Esophagus mucosa (tissue), 1 donor: ENCODE data around the gene CD6. TPM values are rescaled to one million over a fixed set of nuclear protein-coding genes. Genes with fewer than 3 reads are reported as not detected.

Experiments
- ATAC-seq: fragments of 200-7000 bp; cut with Tn5 transposase; one replicate; pipeline ENCODE4 v1.9.1; 2020
- total RNA-seq: library from RNA; stranded (reverse); gene quantifications from one replicate; pipeline ENCODE4 v1.2.4, GENCODE V29; 2023
- donor health status: DM: yes; HTN: yes; CAD: no.

Gene CD6
- 0.80 TPM for total RNA-seq

DNA sequence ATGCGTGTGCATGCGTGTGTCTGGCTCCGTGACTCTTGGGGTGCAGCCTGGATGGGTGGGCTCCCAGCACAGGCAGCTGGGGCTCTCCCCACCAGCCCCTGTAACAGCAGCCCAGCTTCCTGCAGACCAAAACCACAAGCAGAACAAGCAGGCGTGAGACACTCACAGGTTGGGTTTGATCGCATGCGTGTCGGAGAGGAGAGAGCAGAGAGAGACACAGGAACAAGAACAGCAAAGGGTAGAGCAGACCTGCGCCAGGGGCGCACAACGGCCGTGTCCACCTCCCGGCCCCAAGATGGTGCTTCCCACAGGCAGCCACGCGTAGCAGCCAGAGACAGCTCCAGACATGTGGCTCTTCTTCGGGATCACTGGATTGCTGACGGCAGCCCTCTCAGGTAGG is at the start of gene CD6:
CD6 (plus strand) TSS at position 161 of the 400 bp plus-strand sequence; CDS start at position 347, 186 bp downstream.
- no peak for ATAC-seq

DNA sequence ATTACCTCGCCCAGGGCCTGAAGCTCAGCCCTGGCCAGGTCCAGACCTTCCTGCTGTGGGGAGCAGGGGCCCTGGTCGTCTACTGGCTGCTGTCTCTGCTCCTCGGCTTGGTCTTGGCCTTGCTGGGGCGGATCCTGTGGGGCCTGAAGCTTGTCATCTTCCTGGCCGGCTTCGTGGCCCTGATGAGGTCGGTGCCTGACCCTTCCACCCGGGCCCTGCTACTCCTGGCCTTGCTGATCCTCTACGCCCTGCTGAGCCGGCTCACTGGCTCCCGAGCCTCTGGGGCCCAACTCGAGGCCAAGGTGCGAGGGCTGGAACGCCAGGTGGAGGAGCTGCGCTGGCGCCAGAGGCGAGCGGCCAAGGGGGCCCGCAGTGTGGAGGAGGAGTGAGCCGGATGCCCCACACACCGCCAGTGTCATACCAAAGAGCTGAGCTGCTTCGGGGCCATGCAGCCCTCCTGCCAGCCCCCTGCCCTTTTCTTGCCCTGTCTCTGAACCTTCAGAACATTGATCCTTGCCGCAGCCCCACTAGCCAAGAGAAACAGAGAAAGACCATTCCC is 49.6 kb upstream of the CD6 start:
- ATAC-seq = no peak

GRCh38 chr11:60922906-60923305 is 48.6 kb upstream of the CD6 start:
- no peak for ATAC-seq

DNA sequence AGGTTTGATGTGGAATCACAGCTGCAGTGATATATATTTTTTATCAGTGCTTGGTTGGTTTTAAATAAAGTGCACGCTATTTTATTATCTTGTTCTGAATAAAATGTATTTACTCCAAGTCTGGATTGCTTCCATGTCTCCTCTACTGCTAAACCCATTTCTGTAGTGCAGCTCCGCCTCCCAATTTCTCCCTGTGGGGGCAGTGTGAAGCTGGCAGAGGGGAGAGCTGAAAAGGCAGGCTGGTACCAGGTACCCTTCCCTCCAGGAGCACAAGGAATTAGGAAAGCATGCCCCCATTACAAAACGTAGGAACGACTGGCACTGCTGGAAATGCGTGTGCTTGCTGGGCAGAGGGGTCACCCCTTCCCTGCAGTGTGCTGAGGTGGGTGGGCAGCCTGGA is 48.2 kb upstream of the CD6 start:
- ATAC-seq = no peak

- ATAC-seq = peak; percentile 1
These were observed 47.7 kb upstream of the CD6 start for GRCh38 chr11:60923800-60924109.

DNA sequence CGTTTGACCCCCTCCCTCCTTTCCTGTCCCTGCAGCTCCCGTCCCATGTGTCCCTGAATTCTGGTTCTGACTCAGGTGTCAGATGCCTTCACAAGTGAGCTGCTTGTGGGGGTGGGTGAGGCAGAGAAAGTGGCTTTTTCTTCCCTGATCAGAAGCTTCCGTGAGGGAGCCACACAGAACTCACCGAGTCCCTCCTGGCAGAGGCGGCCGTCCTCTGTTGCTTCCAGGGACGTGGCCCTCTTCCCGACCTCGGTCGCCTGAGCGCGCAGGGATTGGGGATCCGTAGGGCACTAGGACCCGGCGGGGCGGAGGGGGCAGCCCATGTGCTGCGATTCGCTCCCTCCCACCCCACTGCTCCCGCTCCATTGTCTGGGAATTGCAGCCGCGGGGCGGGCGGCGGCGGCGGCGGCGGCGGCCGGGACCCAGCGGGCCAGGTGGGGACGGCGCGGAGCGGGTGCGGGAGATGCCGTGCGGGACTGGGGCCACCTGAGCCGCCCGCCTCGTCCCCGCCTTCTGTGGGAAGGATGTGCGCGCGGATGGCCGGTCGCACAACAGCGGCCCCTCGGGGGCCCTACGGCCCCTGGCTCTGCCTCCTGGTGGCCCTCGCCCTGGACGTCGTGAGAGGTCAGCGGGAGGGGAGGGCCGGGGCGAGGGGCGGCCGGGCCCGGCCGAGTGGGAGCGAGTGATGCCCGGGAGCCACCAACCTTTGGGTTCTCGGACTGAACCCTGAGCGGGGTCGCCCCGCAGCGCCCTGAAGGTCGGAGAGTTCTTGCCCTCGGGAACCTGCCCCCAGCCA is 47.2 kb upstream of the CD6 start, which contains the start of gene TMEM132A:
TMEM132A (plus strand) TSS at position 351 of the 796 bp plus-strand sequence; CDS start at position 525, 174 bp downstream.
- peak; percentile 62 for ATAC-seq

DNA sequence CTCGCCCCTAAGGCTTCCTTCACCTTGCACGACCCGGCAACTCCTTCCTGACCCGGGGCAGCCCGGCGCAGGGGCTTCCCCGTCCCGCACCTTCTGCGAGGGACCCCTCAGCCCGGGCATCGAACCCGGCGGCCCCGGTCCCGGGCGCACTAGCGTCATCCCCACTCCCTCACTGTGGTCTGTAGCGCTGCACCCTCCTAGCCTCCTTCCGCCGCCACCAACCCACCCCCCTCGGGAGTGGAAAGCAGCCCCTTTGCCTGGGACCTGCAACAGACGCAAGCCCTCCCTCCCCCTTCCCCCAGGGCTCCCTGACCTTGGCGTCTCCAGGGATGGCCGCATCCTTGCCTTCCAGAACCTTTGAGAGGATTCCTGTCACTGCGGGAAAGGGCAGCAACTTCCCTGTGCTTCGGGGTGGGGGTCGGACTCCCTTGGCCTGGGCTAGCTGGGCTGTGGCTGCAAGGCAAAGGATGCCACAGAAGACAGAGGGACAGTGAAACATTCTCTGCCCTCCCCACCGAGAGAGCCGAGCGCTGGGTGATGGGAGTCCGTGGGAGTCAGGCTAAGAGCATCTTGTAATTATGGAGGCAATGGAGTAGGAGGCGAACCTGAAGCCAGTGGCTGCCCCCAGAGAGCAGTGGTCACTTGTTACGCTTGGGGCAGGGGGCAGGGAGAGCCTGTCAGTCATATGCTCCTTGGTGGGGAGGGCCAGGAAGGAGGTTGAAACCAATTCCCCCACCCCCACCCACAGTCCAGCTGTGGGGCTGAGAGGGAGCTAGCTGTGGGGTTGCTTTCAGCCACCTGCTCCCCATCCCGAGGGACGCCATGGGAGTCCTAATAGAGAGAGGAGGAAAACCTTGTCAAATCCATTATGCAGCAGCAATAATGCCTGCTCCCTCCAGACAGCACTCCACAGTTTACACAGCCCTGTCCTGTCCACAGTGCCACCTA is 46.3 kb upstream of the CD6 start:
- peak; percentile 4 for ATAC-seq

- ATAC-seq = peak; percentile 10
These were observed 45.6 kb upstream of the CD6 start for GRCh38 chr11:60925868-60926267.

- ATAC-seq = no peak
These were observed 45.0 kb upstream of the CD6 start for GRCh38 chr11:60926500-60926899.

- no peak for ATAC-seq
These were observed 44.4 kb upstream of the CD6 start for GRCh38 chr11:60927061-60927592.

DNA sequence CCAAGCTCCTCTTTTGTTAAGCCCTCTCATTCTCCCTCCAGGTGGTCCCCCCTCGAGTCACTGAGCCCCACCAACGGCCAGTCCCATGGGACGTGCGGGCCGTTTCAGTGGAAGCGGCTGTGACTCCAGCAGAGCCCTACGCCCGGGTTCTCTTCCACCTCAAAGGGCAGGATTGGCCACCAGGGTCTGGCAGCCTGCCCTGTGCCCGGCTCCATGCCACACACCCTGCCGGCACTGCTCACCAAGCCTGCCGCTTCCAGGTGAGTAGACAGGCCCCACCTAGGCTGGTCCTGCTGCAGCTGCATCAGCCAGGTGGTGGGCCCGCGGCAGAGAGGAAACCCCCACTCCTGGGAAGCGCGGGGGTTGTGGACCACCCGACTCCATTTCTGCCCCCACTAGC is 43.9 kb upstream of the CD6 start:
- peak; percentile 30 for ATAC-seq

DNA sequence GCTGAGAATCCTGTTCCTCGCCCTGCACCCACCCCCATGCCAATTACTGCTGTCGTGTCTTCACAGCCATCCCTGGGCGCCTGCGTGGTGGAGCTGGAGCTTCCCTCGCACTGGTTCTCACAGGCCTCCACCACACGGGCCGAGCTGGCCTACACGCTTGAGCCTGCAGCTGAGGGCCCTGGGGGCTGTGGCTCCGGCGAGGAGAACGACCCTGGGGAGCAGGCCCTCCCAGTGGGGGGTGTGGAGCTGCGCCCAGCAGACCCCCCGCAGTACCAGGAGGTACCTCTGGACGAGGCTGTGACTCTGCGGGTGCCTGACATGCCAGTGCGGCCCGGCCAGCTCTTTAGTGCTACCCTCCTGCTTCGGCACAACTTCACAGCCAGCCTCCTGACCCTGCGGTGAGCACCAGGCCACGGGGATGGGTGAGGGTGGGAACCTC is 42.9 kb upstream of the CD6 start:
- no peak for ATAC-seq

- no peak for ATAC-seq
These were observed 41.7 kb upstream of the CD6 start for GRCh38 chr11:60929764-60930163.

DNA sequence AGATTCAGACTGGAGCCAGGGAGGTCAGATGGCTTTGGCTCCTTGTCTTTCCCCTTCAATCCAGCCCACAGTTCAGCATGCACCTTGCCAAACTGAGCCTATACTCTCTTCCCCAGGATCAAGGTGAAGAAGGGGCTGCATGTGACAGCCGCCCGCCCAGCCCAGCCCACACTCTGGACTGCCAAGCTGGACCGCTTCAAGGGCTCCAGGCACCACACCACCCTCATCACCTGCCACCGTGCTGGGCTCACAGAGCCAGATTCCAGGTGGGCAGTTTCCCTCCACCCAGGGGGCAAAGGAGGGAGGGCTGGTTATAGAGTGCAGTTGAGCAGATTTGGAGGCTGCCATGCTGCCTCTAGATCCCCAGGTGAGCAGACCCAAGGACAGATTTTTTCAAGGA is 41.1 kb upstream of the CD6 start:
- no peak for ATAC-seq

DNA sequence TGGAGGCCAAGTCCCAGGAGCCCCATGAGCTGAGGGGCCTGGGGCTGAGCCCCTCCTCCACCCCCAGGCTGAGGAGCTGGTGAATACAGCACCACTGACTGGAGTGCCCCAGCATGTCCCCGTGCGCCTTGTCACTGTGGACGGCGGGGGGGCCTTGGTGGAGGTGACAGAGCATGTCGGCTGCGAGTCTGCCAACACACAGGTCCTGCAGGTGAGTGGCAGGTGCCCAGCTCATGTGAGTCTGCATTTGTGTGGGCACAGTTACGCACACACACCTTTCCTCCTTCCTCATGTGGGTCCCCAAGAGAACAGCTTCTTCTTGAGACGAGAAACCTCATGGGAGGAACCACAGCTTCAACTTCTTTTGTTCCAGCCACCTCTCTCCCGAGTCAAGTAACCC is 39.6 kb upstream of the CD6 start:
- ATAC-seq = peak; percentile 22

- peak; percentile 14 for ATAC-seq
These were observed 38.7 kb upstream of the CD6 start for GRCh38 chr11:60932605-60933356.

- ATAC-seq = no peak
These were observed 37.9 kb upstream of the CD6 start for GRCh38 chr11:60933416-60934123.

- ATAC-seq = no peak
These were observed 37.2 kb upstream of the CD6 start for GRCh38 chr11:60934124-60934789.

GRCh38 chr11:60934790-60935605 is 36.5 kb upstream of the CD6 start:
- ATAC-seq = no peak
